ENCODE data around the gene LAMA4. TPM values are rescaled to one million over a fixed set of nuclear protein-coding genes. Genes with fewer than 3 reads are reported as not detected.

The LAMA4 gene
- total RNA-seq, 1 experiment from 2014 or later, result 1.1 TPM

DNA sequence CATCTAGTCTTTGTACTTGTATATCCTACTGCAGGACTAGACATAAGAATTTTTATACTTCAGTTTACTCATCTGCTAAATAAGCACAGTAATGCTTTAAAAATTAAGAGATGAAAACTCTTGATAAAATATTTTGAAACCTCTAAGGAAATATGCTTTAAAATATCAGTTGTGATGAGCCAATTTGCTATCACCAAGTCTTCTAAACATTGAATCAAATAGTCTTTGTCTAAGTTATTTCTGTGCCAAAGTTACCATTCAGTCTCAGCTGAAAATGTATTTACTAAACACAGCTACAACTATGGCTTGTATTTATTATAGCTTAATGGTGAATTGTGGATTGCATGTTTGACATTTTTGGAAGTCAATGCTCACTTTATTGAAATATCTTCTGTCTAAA lies 46.5 kb upstream of the LAMA4 start:
- no peak overlapping the region for H3K18ac ChIP-seq (ENCODE audit: insufficient read length, low read depth, low read length)
- no peak overlapping the region for H3K23ac ChIP-seq (ENCODE audit: insufficient read length, low read depth, low read length)
- H3K79me2 ChIP-seq (ENCODE audit: insufficient read depth, low read length), result no peaks in the 10 kb centered on the region
- no peak overlapping the region for H3K4me2 ChIP-seq (ENCODE audit: insufficient read depth, insufficient read length, low read length)
- no peak overlapping the region for H2AFZ ChIP-seq (ENCODE audit: low read length)
- no peaks in the 10 kb centered on the region for H3K9me3 ChIP-seq (ENCODE audit: control insufficient read depth, low read depth, low read length)
- H4K5ac ChIP-seq (ENCODE audit: insufficient read length, low read depth, low read length), result no peak overlapping the region
- DNase-seq, result no peak
- H3K9me3 Mint-ChIP-seq, result no peaks in the 10 kb centered on the region
- no peaks in the 10 kb centered on the region for H3K79me1 ChIP-seq (ENCODE audit: insufficient read depth, low read depth, low read length, poor library complexity, severe bottlenecking)
- no peak overlapping the region for H2BK20ac ChIP-seq (ENCODE audit: low read depth, low read length, poor library complexity, severe bottlenecking)
- H3K23me2 ChIP-seq (ENCODE audit: insufficient read length, low read depth, low read length, poor library complexity, severe bottlenecking), result no peaks in the 10 kb centered on the region
- H3K27me3 Mint-ChIP-seq (ENCODE audit: low read depth), result peaks cover 1% of the 10 kb centered on the region; the same call in 1 of the 2 replicates
- H4K20me1 ChIP-seq (ENCODE audit: control insufficient read depth, insufficient read depth, insufficient read length), result no peaks in the 10 kb centered on the region
- H4K91ac ChIP-seq (ENCODE audit: insufficient read length, low read depth, low read length), result no peak overlapping the region
- H3K27ac Mint-ChIP-seq, result no peak overlapping the region
- H2BK15ac ChIP-seq (ENCODE audit: low read depth, low read length), result no peak overlapping the region
- H2BK12ac ChIP-seq (ENCODE audit: insufficient read length, low read depth, low read length), result no peak overlapping the region
- H2BK5ac ChIP-seq (ENCODE audit: insufficient read length, low read length), result no peak overlapping the region
- TF ChIP-seq, protein P1, sequence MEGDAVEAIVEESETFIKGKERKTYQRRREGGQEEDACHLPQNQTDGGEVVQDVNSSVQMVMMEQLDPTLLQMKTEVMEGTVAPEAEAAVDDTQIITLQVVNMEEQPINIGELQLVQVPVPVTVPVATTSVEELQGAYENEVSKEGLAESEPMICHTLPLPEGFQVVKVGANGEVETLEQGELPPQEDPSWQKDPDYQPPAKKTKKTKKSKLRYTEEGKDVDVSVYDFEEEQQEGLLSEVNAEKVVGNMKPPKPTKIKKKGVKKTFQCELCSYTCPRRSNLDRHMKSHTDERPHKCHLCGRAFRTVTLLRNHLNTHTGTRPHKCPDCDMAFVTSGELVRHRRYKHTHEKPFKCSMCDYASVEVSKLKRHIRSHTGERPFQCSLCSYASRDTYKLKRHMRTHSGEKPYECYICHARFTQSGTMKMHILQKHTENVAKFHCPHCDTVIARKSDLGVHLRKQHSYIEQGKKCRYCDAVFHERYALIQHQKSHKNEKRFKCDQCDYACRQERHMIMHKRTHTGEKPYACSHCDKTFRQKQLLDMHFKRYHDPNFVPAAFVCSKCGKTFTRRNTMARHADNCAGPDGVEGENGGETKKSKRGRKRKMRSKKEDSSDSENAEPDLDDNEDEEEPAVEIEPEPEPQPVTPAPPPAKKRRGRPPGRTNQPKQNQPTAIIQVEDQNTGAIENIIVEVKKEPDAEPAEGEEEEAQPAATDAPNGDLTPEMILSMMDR (conservative IDR thresholded peaks at IDR 0.05), result no peak
- no peak overlapping the region for H2BK120ac ChIP-seq (ENCODE audit: low read depth, low read length, poor library complexity, severe bottlenecking)
- H3K4me1 ChIP-seq (ENCODE audit: insufficient read depth, low read length), result no peaks in the 10 kb centered on the region
- no peak overlapping the region for H3K14ac ChIP-seq (ENCODE audit: insufficient read depth, low read length)
- no peak overlapping the region for H3K9ac ChIP-seq (ENCODE audit: extremely low read depth, insufficient read length, low read length)
- no peak overlapping the region for H3K4ac ChIP-seq (ENCODE audit: low read depth, low read length)
- no peak overlapping the region for H3K27ac ChIP-seq (ENCODE audit: insufficient read length, low read depth, low read length)
- H3K4me1 Mint-ChIP-seq, result peaks cover 0 to 4% of the 10 kb centered on the region in 2 experiments; a peak in 2 of 4 replicates
- H3K36me3 Mint-ChIP-seq (ENCODE audit: insufficient read depth in 1 of 3, low read depth in 3 of 3), result no peaks in the 10 kb centered on the region
- no peak overlapping the region for H2AK5ac ChIP-seq (ENCODE audit: insufficient read length, low read length)
- H3K4me3 Mint-ChIP-seq, result no peak overlapping the region
- H4K8ac ChIP-seq (replicated peaks; ENCODE audit: insufficient read length, low read depth, low read length), result no peak overlapping the region
- H3K56ac ChIP-seq (ENCODE audit: insufficient read length, low read depth, low read length), result no peak overlapping the region
- H3T11ph ChIP-seq (ENCODE audit: low read length), result no peak overlapping the region
- H3K27me3 ChIP-seq (ENCODE audit: insufficient read depth, low read length), result no peaks in the 10 kb centered on the region
